Hepatocyte (in vitro differentiated cells): ENCODE data around the gene GRK2. TPM values are rescaled to one million over a fixed set of nuclear protein-coding genes. Genes with fewer than 3 reads are reported as not detected.

ENCODE experiments used
- DNase-seq: peaks from one replicate; pipeline ENCODE4 v3.0.0-alpha.2; 2016; ENCODE audit warnings: low spot score
- H2AFZ ChIP-seq: fragments of 200-600 bp; sonication (generic); 2 replicates; pipeline ENCODE4 v1.6.0; 2016; ENCODE audit warnings: antibody characterized with exemption, mild to moderate bottlenecking
- H3K27ac ChIP-seq: fragments of 200-600 bp; sonication (generic); 2 replicates; pipeline ENCODE4 v1.5.1; 2016; ENCODE audit warnings: mild to moderate bottlenecking
- H3K27me3 ChIP-seq: fragments of 200-600 bp; sonication (generic); 2 replicates; pipeline ENCODE4 v1.6.1; 2016
- H3K36me3 ChIP-seq: fragments of 200-600 bp; sonication (generic); replicated peaks from 2 replicates; pipeline ENCODE4 v1.5.1; 2016; ENCODE audit warnings: low read depth; ENCODE audit not compliant: insufficient read depth
- H3K4me1 ChIP-seq: fragments of 200-600 bp; sonication (generic); 2 replicates; pipeline ENCODE4 v1.5.1; 2016; ENCODE audit warnings: mild to moderate bottlenecking, moderate library complexity; ENCODE audit not compliant: insufficient read depth
- H3K4me2 ChIP-seq: fragments of 200-600 bp; sonication (generic); 2 replicates; pipeline ENCODE4 v1.6.0; 2016
- H3K4me3 ChIP-seq: fragments of 200-600 bp; sonication (generic); 2 replicates; pipeline ENCODE4 v1.5.1; 2016; ENCODE audit warnings: mild to moderate bottlenecking
- H3K79me2 ChIP-seq: fragments of 200-600 bp; sonication (generic); 2 replicates; pipeline ENCODE4 v1.6.0; 2017; ENCODE audit warnings: mild to moderate bottlenecking
- H3K9me2 ChIP-seq: fragments of 200-600 bp; sonication (generic); replicated peaks from 2 replicates; pipeline ENCODE4 v1.6.0; 2017; ENCODE audit warnings: mild to moderate bottlenecking; ENCODE audit not compliant: insufficient read depth
- H3K9me3 ChIP-seq: fragments of 200-600 bp; sonication (generic); 2 replicates; pipeline ENCODE4 v1.5.1; 2016; ENCODE audit warnings: low read depth, mild to moderate bottlenecking
- H4K20me1 ChIP-seq: fragments of 200-600 bp; sonication (generic); 2 replicates; pipeline ENCODE4 v1.6.0; 2016; ENCODE audit warnings: mild to moderate bottlenecking; ENCODE audit not compliant: insufficient read depth, poor library complexity, severe bottlenecking
- CTCF ChIP-seq: fragments of 200-600 bp; sonication (generic); IDR thresholded peaks from 2 replicates; pipeline ENCODE4 v1.5.1; 2016; ENCODE audit warnings: antibody characterized with exemption, mild to moderate bottlenecking; ENCODE audit not compliant: poor library complexity
- EZH2 ChIP-seq: fragments of 200-600 bp; sonication (generic); IDR thresholded peaks from 2 replicates; pipeline ENCODE4 v1.6.1; 2016; ENCODE audit warnings: antibody characterized with exemption, mild to moderate bottlenecking, borderline replicate concordance
- EZH2phosphoT487 ChIP-seq: fragments of 200-600 bp; sonication (generic); IDR thresholded peaks from one replicate; pipeline ENCODE4 v1.6.1; 2018; ENCODE audit warnings: antibody characterized with exemption, mild to moderate bottlenecking, low read depth, moderate library complexity; ENCODE audit not compliant: unreplicated experiment, severe bottlenecking
- WGBS: methylation state at CpG from one replicate; pipeline ENCODE4 v1.1.6; 2016; ENCODE audit warnings: low lambda C conversion rate; ENCODE audit errors: missing lambda C conversion rate; 5-methylcytosine and 5-hydroxymethylcytosine counted together
- polyA plus RNA-seq: library from polyadenylated mRNA; unstranded; fragments of >200 nt; fragmentation: Nextera tagmentation; extraction: Ambion mirVana; gene quantifications from 2 replicates; pipeline ENCODE4 v1.2.1, GENCODE V29; 2016
- total RNA-seq: library from RNA; depleted of rRNA; stranded (reverse); fragments of >200 nt; gene quantifications from 2 replicates; pipeline ENCODE4 v1.2.3, GENCODE V29; 2014

Gene GRK2
- total and polyA plus RNA-seq, 2 experiments from 2014 or later = 41.4 to 59.6 TPM

GRCh38 chr11:67268962-67269268 lies 2.6 kb downstream of the GRK2 start:
- WGBS = 99% methylated on average over 13 of the region's 13 CpGs
- H3K9me3 ChIP-seq = no peaks in the 10 kb centered on the region
- no peak overlapping the region for H2AFZ ChIP-seq
- no peak overlapping the region for H3K4me3 ChIP-seq
- H3K9me2 ChIP-seq = no peaks in the 10 kb centered on the region
- peaks cover 81% of the 10 kb centered on the region for H3K79me2 ChIP-seq
- H3K4me2 ChIP-seq = no peak overlapping the region
- TF ChIP-seq EZH2phosphoT487 = no peak
- TF ChIP-seq CTCF = no peak
- no peak for TF ChIP-seq EZH2
- no peaks in the 10 kb centered on the region for H3K36me3 ChIP-seq
- H4K20me1 ChIP-seq = peaks cover 62% of the 10 kb centered on the region
- H3K27ac ChIP-seq = no peak overlapping the region
- no peak for DNase-seq
- H3K4me1 ChIP-seq = peaks cover 29% of the 10 kb centered on the region
- H3K27me3 ChIP-seq = no peaks in the 10 kb centered on the region

GRCh38 chr11:67269401-67270255 lies 3.4 kb downstream of the GRK2 start:
- no peak for TF ChIP-seq EZH2
- TF ChIP-seq EZH2phosphoT487 = no peak
- no peak for TF ChIP-seq CTCF
- H3K27ac ChIP-seq = peak overlapping the region; percentile 56
- 73% methylated on average over 15 of the region's 15 CpGs for WGBS
- peak overlapping the region; percentile 78 for H3K4me2 ChIP-seq
- H3K79me2 ChIP-seq = peaks cover 88% of the 10 kb centered on the region
- H3K9me2 ChIP-seq = no peaks in the 10 kb centered on the region
- peaks cover 29% of the 10 kb centered on the region for H3K4me1 ChIP-seq
- no peak for DNase-seq
- H3K9me3 ChIP-seq = no peaks in the 10 kb centered on the region
- no peak overlapping the region for H3K4me3 ChIP-seq
- H3K36me3 ChIP-seq = no peaks in the 10 kb centered on the region
- H2AFZ ChIP-seq = no peak overlapping the region
- peaks cover 65% of the 10 kb centered on the region for H4K20me1 ChIP-seq
- no peaks in the 10 kb centered on the region for H3K27me3 ChIP-seq

- H3K9me3 ChIP-seq = no peaks in the 10 kb centered on the region
- TF ChIP-seq EZH2phosphoT487 = no peak
- no peak for TF ChIP-seq CTCF
- TF ChIP-seq EZH2 = no peak
- peaks cover 29% of the 10 kb centered on the region for H3K4me1 ChIP-seq
- peaks cover 96% of the 10 kb centered on the region for H3K79me2 ChIP-seq
- H3K9me2 ChIP-seq = no peaks in the 10 kb centered on the region
- H3K4me2 ChIP-seq = peak overlapping the region; percentile 78
- no peak for DNase-seq
- H3K4me3 ChIP-seq = no peak overlapping the region
- peak overlapping the region; percentile 56 for H3K27ac ChIP-seq
- H3K36me3 ChIP-seq = no peaks in the 10 kb centered on the region
- no peak overlapping the region for H2AFZ ChIP-seq
- WGBS = 47% methylated on average over 28 of the region's 28 CpGs
- peaks cover 66% of the 10 kb centered on the region for H4K20me1 ChIP-seq
- H3K27me3 ChIP-seq = no peaks in the 10 kb centered on the region
Observed at GRCh38 chr11:67270256-67271204, 4.3 kb downstream of the GRK2 start.
